Keratinocyte (primary cell): ENCODE data around the gene PHOSPHO1. TPM values are rescaled to one million over a fixed set of nuclear protein-coding genes. Genes with fewer than 3 reads are reported as not detected.

Experiments used
- DNase-seq: peaks from one replicate; pipeline ENCODE4 v3.0.0-alpha.2; 2011; ENCODE audit warnings: low read depth, missing footprints, low spot score
- FAIRE-seq: peaks from 2 replicates; lab custom pipeline; 2011; peaks lifted over from hg19 to GRCh38; lab: Jason Lieb, UNC
- H2AFZ ChIP-seq: 2 replicates; pipeline ENCODE4 v1.6.0; 2012; ENCODE audit warnings: low read length, control low read depth, inconsistent platforms; ENCODE audit not compliant: control insufficient read depth
- H3K27ac ChIP-seq: 2 replicates; pipeline ENCODE4 v1.5.1; 2011; ENCODE audit warnings: low read length; ENCODE audit not compliant: control insufficient read depth, insufficient read depth
- H3K27me3 ChIP-seq: 3 replicates; pipeline ENCODE4 v1.6.0; 2011; ENCODE audit warnings: low read length; ENCODE audit not compliant: control insufficient read depth, insufficient read depth; ENCODE audit errors: extremely low read depth
- H3K36me3 ChIP-seq, 2 experiments: 2 replicates in 1 of 2; 3 replicates in 1 of 2; pipeline ENCODE4 v1.5.1; 2011; ENCODE audit warnings: low read length in 2 of 2, mild to moderate bottlenecking in 1 of 2; ENCODE audit not compliant: control insufficient read depth in 2 of 2, insufficient read depth in 2 of 2; ENCODE audit errors: extremely low read depth in 1 of 2
- H3K4me1 ChIP-seq: 3 replicates; pipeline ENCODE4 v1.5.1; 2011; ENCODE audit warnings: low read length; ENCODE audit not compliant: control insufficient read depth, insufficient read depth; ENCODE audit errors: extremely low read depth
- H3K4me2 ChIP-seq: 3 replicates; pipeline ENCODE4 v1.6.0; 2011; ENCODE audit warnings: low read depth, low read length; ENCODE audit not compliant: control insufficient read depth, insufficient read depth; ENCODE audit errors: extremely low read depth
- H3K4me3 ChIP-seq, 3 experiments: fragments of 200-600 bp in 1 of 3; sonication (generic) in 1 of 3; 2 replicates in 2 of 3; 3 replicates in 1 of 3; pipeline ENCODE4 v1.5.1; 2011 to 2016; ENCODE audit warnings: low read length in 3 of 3, mild to moderate bottlenecking in 3 of 3, control low read depth in 2 of 3, inconsistent platforms in 1 of 3, low read depth in 1 of 3, mixed read lengths in 1 of 3, mixed run types in 1 of 3, moderate library complexity in 1 of 3; ENCODE audit not compliant: control insufficient read depth in 2 of 3, insufficient read depth in 2 of 3; ENCODE audit errors: extremely low read depth in 1 of 3
- H3K79me2 ChIP-seq: 2 replicates; pipeline ENCODE4 v1.6.0; 2012; ENCODE audit warnings: low read length; ENCODE audit not compliant: control insufficient read depth, insufficient read depth
- H3K9ac ChIP-seq: 3 replicates; pipeline ENCODE4 v1.6.0; 2011; ENCODE audit warnings: low read length; ENCODE audit not compliant: control insufficient read depth, insufficient read depth; ENCODE audit errors: extremely low read depth
- H3K9me1 ChIP-seq: 3 replicates; pipeline ENCODE4 v1.6.0; 2011; ENCODE audit warnings: low read length; ENCODE audit not compliant: control insufficient read depth, insufficient read depth; ENCODE audit errors: extremely low read depth
- H3K9me3 ChIP-seq: 2 replicates; pipeline ENCODE4 v1.5.1; 2012; ENCODE audit warnings: low read depth, low read length; ENCODE audit not compliant: control insufficient read depth
- H4K20me1 ChIP-seq: 3 replicates; pipeline ENCODE4 v1.6.0; 2011; ENCODE audit warnings: low read length; ENCODE audit not compliant: control insufficient read depth, insufficient read depth; ENCODE audit errors: extremely low read depth
- EZH2 ChIP-seq: IDR thresholded peaks from one replicate; pipeline ENCODE4 v1.6.1; 2012; ENCODE audit warnings: inconsistent platforms, mild to moderate bottlenecking, low read length, moderate library complexity
- dilution Hi-C: fragments of 300-500 bp; cut with MboI; formaldehyde crosslinking; loops from one replicate; pipeline ENCODE4 v1.7.0; 2020; ENCODE audit warnings: low sequenced_read_pairs; ENCODE audit not compliant: extremely low pct_ligation_motif_present
- polyA plus RNA-seq, 5 experiments: library from polyadenylated mRNA; depleted of rRNA in 3 of 5; stranded (reverse) in 3 of 5; stranded (forward) in 1 of 5; unstranded in 1 of 5; fragments of >200 nt; gene quantifications; 1 replicate in 1 of 5; 2 replicates in 3 of 5; 3 replicates in 1 of 5; pipeline versions ENCODE4 v1.2.1 to v1.2.3, GENCODE V29; 2011 to 2012; ENCODE audit warnings: missing spikeins in 2 of 5, low read depth in 1 of 5, low replicate concordance in 1 of 5
- TF ChIP-seq, protein P1 (sequence below), 3 experiments: IDR thresholded peaks in 1 of 3; conservative IDR thresholded peaks in 1 of 3; optimal IDR thresholded peaks in 1 of 3; 2 replicates in 2 of 3; 3 replicates in 1 of 3; pipeline versions ENCODE3 to v1.5.1; 2011; ENCODE audit warnings: low read length in 3 of 3, mild to moderate bottlenecking in 3 of 3, moderate library complexity in 2 of 3, control low read depth in 1 of 3, inconsistent platforms in 1 of 3; ENCODE audit not compliant: insufficient read depth in 2 of 3; ENCODE audit errors: extremely low read depth in 1 of 3

Gene PHOSPHO1
- polyA plus RNA-seq, 1 donor (not counting 4 experiments of a cell fraction or from before 2014, with no cell fraction given): 0.04 TPM

DNA sequence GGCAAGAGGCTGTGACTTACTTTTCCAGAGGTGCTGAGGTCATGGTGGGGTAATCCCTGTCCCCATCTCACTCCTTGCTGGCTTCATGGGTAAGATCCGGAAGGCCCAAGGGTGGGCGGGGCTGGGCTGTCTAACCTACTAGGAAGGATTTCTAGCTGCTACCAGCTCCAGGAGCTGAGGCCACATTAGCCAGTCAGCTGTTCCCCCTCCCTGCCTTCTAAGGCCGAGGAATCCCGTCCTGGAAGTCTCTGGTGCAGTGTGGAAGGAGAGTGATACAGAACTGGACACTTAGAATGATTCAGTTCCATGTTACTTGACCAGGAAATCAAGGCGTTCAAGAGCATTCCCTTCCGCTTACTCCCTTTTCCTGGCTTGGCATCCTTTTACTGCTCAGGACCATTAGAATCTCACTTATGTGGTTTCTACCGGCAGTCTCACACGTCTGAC is 29.1 kb downstream of the PHOSPHO1 start:
- Histone ChIP-seq H3K4me3 (no peak overlapping the region), H3K9me1 (no peaks in the 10 kb centered on the region), H4K20me1 (no peaks in the 10 kb centered on the region), H3K4me2 (no peak overlapping the region), H3K79me2 (no peaks in the 10 kb centered on the region), H3K36me3 (no peaks in the 10 kb centered on the region), H2AFZ (no peak overlapping the region), H3K9me3 (no peaks in the 10 kb centered on the region), H3K27ac (no peak overlapping the region), H3K4me1 (no peaks in the 10 kb centered on the region), H3K9ac (no peak overlapping the region), H3K27me3 (peaks cover 14% of the 10 kb centered on the region)
- no peak for FAIRE-seq
- no peak for DNase-seq
- dilution Hi-C loops: loop anchor here (10.0 kb wide), 1 partner anchor 83 kb away; no protein-coding TSS in a partner anchor
- TF ChIP-seq, protein P1, sequence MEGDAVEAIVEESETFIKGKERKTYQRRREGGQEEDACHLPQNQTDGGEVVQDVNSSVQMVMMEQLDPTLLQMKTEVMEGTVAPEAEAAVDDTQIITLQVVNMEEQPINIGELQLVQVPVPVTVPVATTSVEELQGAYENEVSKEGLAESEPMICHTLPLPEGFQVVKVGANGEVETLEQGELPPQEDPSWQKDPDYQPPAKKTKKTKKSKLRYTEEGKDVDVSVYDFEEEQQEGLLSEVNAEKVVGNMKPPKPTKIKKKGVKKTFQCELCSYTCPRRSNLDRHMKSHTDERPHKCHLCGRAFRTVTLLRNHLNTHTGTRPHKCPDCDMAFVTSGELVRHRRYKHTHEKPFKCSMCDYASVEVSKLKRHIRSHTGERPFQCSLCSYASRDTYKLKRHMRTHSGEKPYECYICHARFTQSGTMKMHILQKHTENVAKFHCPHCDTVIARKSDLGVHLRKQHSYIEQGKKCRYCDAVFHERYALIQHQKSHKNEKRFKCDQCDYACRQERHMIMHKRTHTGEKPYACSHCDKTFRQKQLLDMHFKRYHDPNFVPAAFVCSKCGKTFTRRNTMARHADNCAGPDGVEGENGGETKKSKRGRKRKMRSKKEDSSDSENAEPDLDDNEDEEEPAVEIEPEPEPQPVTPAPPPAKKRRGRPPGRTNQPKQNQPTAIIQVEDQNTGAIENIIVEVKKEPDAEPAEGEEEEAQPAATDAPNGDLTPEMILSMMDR (optimal IDR thresholded peaks at IDR 0.05 in 1 of 3, IDR thresholded peaks at IDR 0.05 in 1 of 3, conservative IDR thresholded peaks at IDR 0.05 in 1 of 3; ENCODE audit: extremely low read depth in 1 of 3, insufficient read depth in 2 of 3, low read length in 3 of 3): no peak
- TF ChIP-seq EZH2: no peak

- DNase-seq: no peak
- H4K20me1 ChIP-seq: no peaks in the 10 kb centered on the region
- H3K9me1 ChIP-seq: no peaks in the 10 kb centered on the region
- H3K79me2 ChIP-seq: no peaks in the 10 kb centered on the region
- no peaks in the 10 kb centered on the region for H3K36me3 ChIP-seq
- no peak overlapping the region for H3K27ac ChIP-seq
- no peak overlapping the region for H2AFZ ChIP-seq
- no peaks in the 10 kb centered on the region for H3K9me3 ChIP-seq
- no peak for FAIRE-seq
- H3K4me1 ChIP-seq: no peaks in the 10 kb centered on the region
- no peak overlapping the region for H3K9ac ChIP-seq
- peaks cover 11% of the 10 kb centered on the region for H3K27me3 ChIP-seq
- TF ChIP-seq EZH2: no peak
- TF ChIP-seq, protein P1 (optimal IDR thresholded peaks at IDR 0.05 in 1 of 3, IDR thresholded peaks at IDR 0.05 in 1 of 3, conservative IDR thresholded peaks at IDR 0.05 in 1 of 3; ENCODE audit: extremely low read depth in 1 of 3, insufficient read depth in 2 of 3, low read length in 3 of 3): no peak
- dilution Hi-C loops: loop anchor here (10.0 kb wide), 1 partner anchor 84 kb away; no protein-coding TSS in a partner anchor
- H3K4me3 ChIP-seq: no peak overlapping the region
- H3K4me2 ChIP-seq: no peak overlapping the region
These were observed 30.0 kb downstream of the PHOSPHO1 start for GRCh38 chr17:49200423-49201083.
